ENCODE measurements around the gene THTPA.

GRCh38 chr14:23579739-23580138 is 23.7 kb downstream of the THTPA start:
- TF ChIP-seq POLR2A (IDR thresholded peaks at IDR 0.05) = no peak
- no peak for TF ChIP-seq CTCF (IDR thresholded peaks at IDR 0.05)
- TF ChIP-seq EP300 (IDR thresholded peaks at IDR 0.05) = no peak
